GM21619 (cell line): ENCODE results near the gene PDE9A.

Experiments used
- ATAC-seq: cut with Tn5 transposase; IDR thresholded peaks from one replicate; pipeline ENCODE4 v1.9.1; 2021; ENCODE audit not compliant: unreplicated experiment

The PDE9A gene

GRCh38 chr21:42754270-42754933, 101.0 kb downstream of the PDE9A start:
- ATAC-seq = no peak

GRCh38 chr21:42755031-42755665, 101.7 kb downstream of the PDE9A start:
- ATAC-seq = no peak

- no peak for ATAC-seq
Measured at GRCh38 chr21:42755766-42756579, 102.6 kb downstream of the PDE9A start.

GRCh38 chr21:42756580-42757250, 103.3 kb downstream of the PDE9A start:
- no peak for ATAC-seq

- ATAC-seq = no peak
Measured at GRCh38 chr21:42757422-42757821, 104.0 kb downstream of the PDE9A start.

GRCh38 chr21:42757826-42758655, 104.6 kb downstream of the PDE9A start:
- ATAC-seq = no peak

- ATAC-seq = no peak
Measured at GRCh38 chr21:42758721-42759593, 105.5 kb downstream of the PDE9A start.

GRCh38 chr21:42759594-42759927, 106.1 kb downstream of the PDE9A start:
- ATAC-seq = no peak

GRCh38 chr21:42760361-42760950, 107.0 kb downstream of the PDE9A start:
- ATAC-seq = no peak

GRCh38 chr21:42760951-42761751, 107.7 kb downstream of the PDE9A start:
- ATAC-seq = no peak

- ATAC-seq = no peak
Measured at GRCh38 chr21:42761776-42762335, 108.4 kb downstream of the PDE9A start.

- ATAC-seq = no peak
Measured at GRCh38 chr21:42763581-42764442, 110.4 kb downstream of the PDE9A start.

GRCh38 chr21:42764443-42764760, 111.0 kb downstream of the PDE9A start:
- no peak for ATAC-seq

GRCh38 chr21:42764883-42765282, 111.5 kb downstream of the PDE9A start:
- no peak for ATAC-seq

- no peak for ATAC-seq
Measured at GRCh38 chr21:42765656-42766055, 112.2 kb downstream of the PDE9A start.

- ATAC-seq = no peak
Measured at GRCh38 chr21:42766739-42767560, 113.5 kb downstream of the PDE9A start.

- ATAC-seq = no peak
Measured at GRCh38 chr21:42767561-42767835, 114.1 kb downstream of the PDE9A start.
